ENCODE data around the gene PCDH15.

The PCDH15 gene

GRCh38 chr10:54194806-54195205 lies 606.2 kb downstream of the PCDH15 start:
- no peak overlapping the region for H2AFZ ChIP-seq (ENCODE audit: low read length)
- no peak overlapping the region for H3K4me2 ChIP-seq (ENCODE audit: low read depth, low read length, poor library complexity, severe bottlenecking)
- no peaks in the 10 kb centered on the region for H3K9me2 ChIP-seq (replicated peaks; ENCODE audit: low read depth, low read length)

GRCh38 chr10:54159924-54160323 lies 641.1 kb downstream of the PCDH15 start:
- H4K20me1 ChIP-seq (ENCODE audit: insufficient read depth, low read length, poor library complexity, severe bottlenecking) = no peaks in the 10 kb centered on the region
- no peak overlapping the region for H3K4me3 ChIP-seq (ENCODE audit: low read length, poor library complexity, severe bottlenecking)
- H3K9me3 ChIP-seq (ENCODE audit: insufficient read depth, low read depth, low read length) = no peaks in the 10 kb centered on the region
- no peaks in the 10 kb centered on the region for H3K27me3 ChIP-seq (ENCODE audit: insufficient read depth, low read length, poor library complexity, severe bottlenecking)
- no peak overlapping the region for H3K9ac ChIP-seq (ENCODE audit: low read depth, low read length, poor library complexity, severe bottlenecking)
- no peaks in the 10 kb centered on the region for H3K4me1 ChIP-seq (ENCODE audit: insufficient read depth, low read length, poor library complexity, severe bottlenecking)
- no peaks in the 10 kb centered on the region for H3K79me2 ChIP-seq (ENCODE audit: insufficient read depth, low read length)
- TF ChIP-seq EZH2phosphoT487 (IDR thresholded peaks at IDR 0.05; ENCODE audit: borderline replicate concordance) (no peak), CTCF (conservative IDR thresholded peaks at IDR 0.05; ENCODE audit: low read length) (no peak)
- no peaks in the 10 kb centered on the region for H3K9me2 ChIP-seq (replicated peaks; ENCODE audit: low read depth, low read length)
- H2AFZ ChIP-seq (ENCODE audit: low read length) = no peak overlapping the region
- no peak overlapping the region for H3K4me2 ChIP-seq (ENCODE audit: low read depth, low read length, poor library complexity, severe bottlenecking)
- no peaks in the 10 kb centered on the region for H3F3A ChIP-seq (ENCODE audit: low read depth)
- no peaks in the 10 kb centered on the region for H3K36me3 ChIP-seq (ENCODE audit: insufficient read depth, low read length)

More at GRCh38 chr10:54194806-54195205, 606.2 kb downstream of the PCDH15 start:
- TF ChIP-seq EZH2phosphoT487 (IDR thresholded peaks at IDR 0.05; ENCODE audit: borderline replicate concordance) (no peak), CTCF (conservative IDR thresholded peaks at IDR 0.05; ENCODE audit: low read length) (no peak)
- H3K4me3 ChIP-seq (ENCODE audit: low read length, poor library complexity, severe bottlenecking) = no peak overlapping the region
- H3K79me2 ChIP-seq (ENCODE audit: insufficient read depth, low read length) = no peaks in the 10 kb centered on the region
- no peak overlapping the region for H3K9ac ChIP-seq (ENCODE audit: low read depth, low read length, poor library complexity, severe bottlenecking)
- no peaks in the 10 kb centered on the region for H3K9me3 ChIP-seq (ENCODE audit: insufficient read depth, low read depth, low read length)
- H3K4me1 ChIP-seq (ENCODE audit: insufficient read depth, low read length, poor library complexity, severe bottlenecking) = no peaks in the 10 kb centered on the region
- no peaks in the 10 kb centered on the region for H3K36me3 ChIP-seq (ENCODE audit: insufficient read depth, low read length)
- H3K27me3 ChIP-seq (ENCODE audit: insufficient read depth, low read length, poor library complexity, severe bottlenecking) = no peaks in the 10 kb centered on the region
- H4K20me1 ChIP-seq (ENCODE audit: insufficient read depth, low read length, poor library complexity, severe bottlenecking) = no peaks in the 10 kb centered on the region
- no peaks in the 10 kb centered on the region for H3F3A ChIP-seq (ENCODE audit: low read depth)

- H3K79me2 ChIP-seq (ENCODE audit: insufficient read depth, low read length) = no peaks in the 10 kb centered on the region
- no peaks in the 10 kb centered on the region for H3K4me1 ChIP-seq (ENCODE audit: insufficient read depth, low read length, poor library complexity, severe bottlenecking)
- H3K9me2 ChIP-seq (replicated peaks; ENCODE audit: low read depth, low read length) = no peaks in the 10 kb centered on the region
- no peaks in the 10 kb centered on the region for H3F3A ChIP-seq (ENCODE audit: low read depth)
- TF ChIP-seq EZH2phosphoT487 (IDR thresholded peaks at IDR 0.05; ENCODE audit: borderline replicate concordance) (no peak), CTCF (conservative IDR thresholded peaks at IDR 0.05; ENCODE audit: low read length) (no peak)
- H3K36me3 ChIP-seq (ENCODE audit: insufficient read depth, low read length) = no peaks in the 10 kb centered on the region
- no peaks in the 10 kb centered on the region for H3K9me3 ChIP-seq (ENCODE audit: insufficient read depth, low read depth, low read length)
- no peak overlapping the region for H3K4me2 ChIP-seq (ENCODE audit: low read depth, low read length, poor library complexity, severe bottlenecking)
- H3K9ac ChIP-seq (ENCODE audit: low read depth, low read length, poor library complexity, severe bottlenecking) = no peak overlapping the region
- no peak overlapping the region for H2AFZ ChIP-seq (ENCODE audit: low read length)
- H3K4me3 ChIP-seq (ENCODE audit: low read length, poor library complexity, severe bottlenecking) = no peak overlapping the region
- H3K27me3 ChIP-seq (ENCODE audit: insufficient read depth, low read length, poor library complexity, severe bottlenecking) = no peaks in the 10 kb centered on the region
- no peaks in the 10 kb centered on the region for H4K20me1 ChIP-seq (ENCODE audit: insufficient read depth, low read length, poor library complexity, severe bottlenecking)
These were observed 652.5 kb downstream of the PCDH15 start for GRCh38 chr10:54148508-54148907.

All from Loucy (cell line).